CD4-positive, alpha-beta T cell treated with Interferon alpha-2 for 1 hour (primary cell): ENCODE measurements around the gene GAS7.

ENCODE experiments used
- DNase-seq, 2 donors: peaks; one replicate each; pipeline ENCODE4 v3.0.0-alpha.2; 2020 to 2022

The GAS7 gene

DNA sequence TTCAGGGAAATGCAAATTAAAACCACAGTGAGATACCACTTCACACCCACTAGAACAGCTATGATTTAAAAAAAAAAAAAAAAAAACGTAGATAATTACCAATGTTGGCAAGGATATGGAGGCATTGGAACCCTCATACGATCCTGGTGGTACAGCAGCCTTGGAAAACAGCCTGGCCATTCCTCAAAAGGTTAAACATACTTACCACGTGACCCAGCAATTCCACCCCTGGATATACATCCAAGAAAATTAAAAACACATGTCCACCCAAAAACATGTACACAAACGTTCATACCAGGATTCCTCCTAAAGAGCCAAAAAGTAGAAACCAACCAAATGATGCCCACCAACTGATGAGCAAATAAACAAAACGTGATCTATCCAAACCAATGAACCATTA, 68.1 kb downstream of the GAS7 start:
- no peak for DNase-seq

DNA sequence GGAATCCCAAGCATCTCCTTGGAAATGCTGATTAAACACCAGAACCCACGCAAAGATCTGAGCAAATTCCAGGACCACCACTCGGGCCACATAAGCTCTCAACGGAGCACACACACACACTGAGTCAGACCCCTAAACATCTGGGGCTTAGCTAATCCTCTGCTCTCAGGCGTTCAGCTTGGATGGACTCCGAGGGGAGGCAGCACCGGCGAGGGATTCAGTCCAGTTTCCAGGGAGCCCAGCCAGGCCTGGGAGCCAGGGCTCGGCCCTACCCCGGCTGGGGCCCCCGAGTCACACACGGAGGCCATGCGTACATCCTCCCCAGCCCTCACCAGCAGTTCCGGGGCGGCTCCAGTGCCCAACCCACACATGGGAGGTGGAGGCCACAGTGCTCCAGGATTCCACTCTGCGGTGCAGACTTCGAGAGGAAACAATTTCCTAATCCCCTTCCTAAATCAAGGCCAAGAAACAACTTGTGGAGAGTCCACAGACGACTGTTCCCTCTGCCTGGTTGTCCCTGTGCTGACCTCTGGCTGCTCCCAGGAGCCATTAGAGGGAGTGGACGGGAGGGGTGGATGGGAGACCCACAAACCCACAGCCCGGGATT, 70.5 kb downstream of the GAS7 start:
- no peak for DNase-seq

- no peak for DNase-seq
These were observed 71.5 kb downstream of the GAS7 start for GRCh38 chr17:10126616-10127501.

GRCh38 chr17:10126276-10126615, 72.2 kb downstream of the GAS7 start:
- DNase-seq = no peak

DNA sequence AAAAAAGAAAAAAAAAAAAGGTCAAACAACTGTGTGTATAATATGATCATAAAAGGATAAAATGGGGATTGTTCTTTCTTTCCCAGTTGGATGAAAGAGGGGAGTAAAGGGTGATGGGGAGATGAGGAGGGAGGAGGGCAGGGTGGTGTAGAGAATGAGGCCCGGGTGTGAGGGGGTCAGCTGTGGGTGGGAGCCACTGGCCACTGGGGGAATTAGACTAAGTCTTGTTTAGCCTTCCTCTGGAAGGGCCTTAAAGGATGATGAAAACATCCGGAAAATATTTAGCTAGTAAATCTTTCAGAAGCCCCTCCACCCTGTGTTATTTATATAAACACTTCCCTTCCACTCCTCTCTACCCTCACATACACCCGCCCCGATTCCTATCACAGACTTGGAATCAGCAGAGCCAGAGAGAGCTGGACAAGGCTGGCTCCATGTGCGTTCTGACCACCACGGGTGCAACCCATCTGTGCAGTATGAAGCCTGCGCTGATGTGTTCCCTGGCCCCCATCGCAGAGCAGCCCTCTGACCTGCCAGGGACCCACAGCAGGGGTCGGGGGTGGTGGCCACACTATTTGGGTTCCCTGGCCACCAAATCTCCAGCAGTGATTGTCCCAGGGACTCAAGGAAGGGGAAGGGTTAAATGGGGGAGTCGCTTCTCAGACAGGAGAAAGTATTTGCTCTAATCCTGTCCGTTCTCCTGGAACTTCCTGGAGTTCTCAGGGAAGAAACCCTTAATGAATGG, 72.7 kb downstream of the GAS7 start:
- DNase-seq = no peak

- DNase-seq = no peak
These were observed 75.3 kb downstream of the GAS7 start for GRCh38 chr17:10123093-10123492.

DNA sequence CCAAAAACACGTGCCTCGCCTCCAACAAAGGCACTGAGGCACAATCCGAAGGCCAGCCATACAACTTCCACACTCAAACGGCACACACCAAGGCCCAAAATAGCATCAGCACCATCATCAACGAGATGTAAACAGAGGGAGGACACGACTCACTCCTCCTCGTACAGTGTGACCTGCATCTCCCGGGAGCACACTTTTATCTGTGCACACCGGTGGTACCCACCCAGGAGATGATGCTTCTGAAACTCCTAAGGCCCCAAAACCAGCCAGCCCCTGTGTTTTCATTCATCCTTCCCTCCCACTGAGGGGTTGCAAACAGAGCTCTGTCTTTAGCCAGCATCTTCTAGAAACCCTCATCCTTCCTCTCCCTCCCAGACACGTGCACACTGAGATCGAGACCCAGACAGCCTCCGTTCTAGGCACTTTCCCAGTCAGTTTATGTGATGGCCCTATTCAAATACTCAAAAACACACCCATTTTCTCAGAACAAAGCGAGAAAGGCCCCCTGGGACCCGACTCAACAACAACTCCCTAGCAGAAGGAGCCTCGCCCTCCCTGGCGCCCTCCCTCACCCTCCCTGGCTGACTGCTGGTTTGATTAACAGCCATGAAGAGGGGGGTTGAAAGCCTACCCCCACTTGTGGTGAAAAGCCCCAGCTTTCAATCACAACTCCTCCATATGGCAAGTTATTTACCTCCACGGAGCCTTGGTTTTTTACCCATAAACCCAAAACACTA, 76.3 kb downstream of the GAS7 start:
- DNase-seq = peak; percentile 17 to 42

- peak in 1 of 2 donors; percentile 15 for DNase-seq
These were observed 77.7 kb downstream of the GAS7 start for GRCh38 chr17:10120749-10121148.

- DNase-seq = no peak
These were observed 78.3 kb downstream of the GAS7 start for GRCh38 chr17:10120109-10120485.

- peak; percentile 39 to 43 for DNase-seq
These were observed 79.0 kb downstream of the GAS7 start for GRCh38 chr17:10119203-10120108.

GRCh38 chr17:10118788-10119130, 79.6 kb downstream of the GAS7 start:
- no peak for DNase-seq

GRCh38 chr17:10117581-10118001, 80.8 kb downstream of the GAS7 start:
- DNase-seq = peak; percentile 38 to 60

DNA sequence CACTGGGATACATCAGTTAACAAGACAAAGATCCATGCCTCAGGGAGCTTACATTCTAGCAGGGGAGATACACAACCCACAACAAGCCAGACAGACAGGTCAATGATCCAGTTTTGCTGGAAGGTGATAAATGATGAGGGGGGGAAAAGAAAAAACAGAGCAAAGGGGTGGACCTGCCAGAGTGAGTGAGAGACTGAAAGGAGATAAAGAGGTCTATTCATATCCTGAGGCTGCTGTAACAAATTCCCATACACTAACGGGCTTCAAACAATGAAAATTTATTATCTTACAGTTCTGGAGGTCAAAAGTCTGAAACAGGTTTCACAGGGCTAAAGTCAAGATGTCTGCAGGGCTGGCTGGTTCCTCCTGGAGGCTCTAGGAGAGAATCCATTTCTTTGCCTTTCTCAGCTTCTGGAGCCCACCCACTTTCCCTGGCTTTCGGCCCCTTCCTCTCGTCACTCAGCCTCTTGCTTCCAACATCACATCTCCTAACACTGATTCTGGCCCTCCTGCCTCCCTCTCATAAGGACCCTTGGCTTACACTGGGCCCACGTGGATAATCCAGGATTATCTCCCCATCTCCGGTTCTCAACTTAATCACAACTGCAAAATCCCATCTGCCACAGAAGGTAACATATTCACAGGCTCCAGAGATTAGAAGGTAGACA, 81.5 kb downstream of the GAS7 start:
- DNase-seq = no peak

- no peak for DNase-seq
These were observed 82.1 kb downstream of the GAS7 start for GRCh38 chr17:10116267-10116666.

DNA sequence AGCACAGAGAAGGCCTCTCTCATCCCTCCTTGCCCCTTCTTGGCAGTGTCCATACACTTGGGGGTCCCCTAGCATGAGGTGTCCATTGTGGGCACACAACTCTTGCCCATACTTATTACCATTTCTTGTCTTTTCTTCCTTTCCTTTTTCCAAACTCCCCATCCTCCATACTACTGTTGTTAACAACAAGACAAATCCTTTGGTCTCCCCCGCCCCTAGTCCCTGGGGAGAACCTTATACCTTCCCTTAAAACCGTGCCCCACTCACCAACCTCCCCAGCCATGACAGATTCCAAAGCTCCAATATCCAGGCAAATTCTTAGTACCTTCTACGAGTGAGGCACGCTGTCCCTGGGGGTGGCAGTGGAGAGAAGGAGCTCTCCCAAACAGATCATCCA, 82.9 kb downstream of the GAS7 start:
- DNase-seq = no peak

DNA sequence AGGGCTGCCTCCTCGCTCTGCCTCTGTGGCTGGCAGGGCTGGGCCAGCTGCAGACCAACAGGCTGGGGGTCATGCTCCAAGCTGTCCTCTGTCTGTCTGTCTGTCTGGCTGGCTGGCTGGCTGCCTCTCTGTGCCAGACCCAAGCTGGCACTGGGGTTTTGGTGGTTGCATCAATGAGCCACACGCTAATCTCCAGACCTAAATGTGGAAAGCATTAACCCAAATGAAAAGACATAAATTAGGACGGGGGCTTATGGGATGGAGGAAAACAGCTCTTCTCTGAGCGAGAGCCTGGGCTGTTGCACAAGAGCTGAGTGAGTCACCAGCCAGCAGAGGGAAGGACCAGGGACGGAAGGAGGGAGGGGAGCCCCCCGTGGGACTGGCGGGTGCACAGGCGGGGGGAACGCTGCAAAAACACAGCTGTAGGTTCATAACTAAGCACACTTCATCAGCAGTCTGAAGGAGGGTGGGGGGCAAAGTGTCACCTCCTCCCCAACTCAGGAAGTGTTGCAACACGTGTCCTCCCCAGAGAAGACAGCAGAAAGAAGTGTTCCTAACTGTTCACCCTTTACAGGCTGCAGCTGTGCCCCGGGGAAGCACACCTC, 83.4 kb downstream of the GAS7 start:
- peak; percentile 79 to 87 for DNase-seq

DNA sequence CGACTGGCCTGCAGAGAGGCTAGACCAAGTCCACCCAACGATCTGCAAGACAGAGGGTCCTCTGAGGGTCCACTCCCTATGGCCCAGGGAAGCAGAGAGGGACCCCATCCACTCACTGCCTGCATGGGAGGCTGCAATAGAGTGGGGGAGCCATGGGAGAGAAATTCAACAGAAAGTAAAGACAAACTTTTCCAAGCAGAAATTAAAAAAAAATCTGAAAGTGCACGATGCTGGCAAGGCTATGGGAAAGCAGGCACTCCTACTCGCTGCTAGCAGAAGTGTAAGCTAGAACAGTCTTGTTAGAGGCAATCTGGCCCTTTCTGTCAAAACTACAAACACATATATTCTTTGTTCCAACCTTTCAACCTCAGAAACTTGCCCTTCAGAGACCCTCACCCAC, 85.4 kb downstream of the GAS7 start:
- no peak for DNase-seq

GRCh38 chr17:10111907-10112452, 86.4 kb downstream of the GAS7 start:
- DNase-seq = no peak

DNA sequence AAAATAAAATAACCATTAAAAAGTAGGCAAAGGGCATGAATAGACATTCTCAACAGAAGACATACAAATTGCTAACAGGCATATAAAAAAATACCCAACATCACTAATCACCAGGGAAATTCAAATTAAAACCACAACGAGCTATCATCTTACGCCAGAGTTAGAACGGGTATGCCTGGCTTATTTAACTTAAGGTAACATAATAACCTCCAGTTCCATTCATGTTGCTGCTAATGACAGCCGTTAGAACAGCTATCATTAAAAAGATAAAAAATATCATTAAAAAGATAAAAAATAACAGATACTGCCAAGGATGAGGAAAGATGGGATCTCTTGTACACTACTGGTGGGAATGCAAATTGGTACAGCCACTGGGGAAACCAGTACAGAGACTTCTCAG, 89.3 kb downstream of the GAS7 start:
- no peak for DNase-seq

GRCh38 chr17:10107316-10108165, 90.9 kb downstream of the GAS7 start:
- peak in 1 of 2 donors; percentile 37 for DNase-seq
